GM19035 (cell line): Measurements from ENCODE around the gene GATB.

Experiments used
- ATAC-seq: cut with Tn5 transposase; IDR thresholded peaks from one replicate; pipeline ENCODE4 v1.9.1; 2021; ENCODE audit not compliant: unreplicated experiment

The GATB gene

DNA sequence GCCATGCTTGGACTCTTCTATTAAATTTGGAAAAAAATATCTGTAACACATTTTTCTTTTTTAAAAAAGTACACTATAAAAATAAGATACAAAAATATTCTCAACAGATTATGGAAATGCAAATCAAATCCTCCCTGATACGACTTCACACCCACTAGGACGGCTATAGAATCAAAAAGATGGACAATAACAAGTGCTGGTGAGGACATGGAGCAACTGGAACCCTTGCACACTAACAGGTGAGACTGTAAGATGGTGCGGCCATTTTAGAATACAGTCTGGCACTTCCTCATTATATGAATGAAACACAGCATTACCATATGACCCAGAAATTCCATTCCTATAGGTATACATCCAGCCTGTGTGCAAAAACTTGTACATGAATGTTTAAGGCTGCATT, 83.6 kb downstream of the GATB start:
- no peak for ATAC-seq

DNA sequence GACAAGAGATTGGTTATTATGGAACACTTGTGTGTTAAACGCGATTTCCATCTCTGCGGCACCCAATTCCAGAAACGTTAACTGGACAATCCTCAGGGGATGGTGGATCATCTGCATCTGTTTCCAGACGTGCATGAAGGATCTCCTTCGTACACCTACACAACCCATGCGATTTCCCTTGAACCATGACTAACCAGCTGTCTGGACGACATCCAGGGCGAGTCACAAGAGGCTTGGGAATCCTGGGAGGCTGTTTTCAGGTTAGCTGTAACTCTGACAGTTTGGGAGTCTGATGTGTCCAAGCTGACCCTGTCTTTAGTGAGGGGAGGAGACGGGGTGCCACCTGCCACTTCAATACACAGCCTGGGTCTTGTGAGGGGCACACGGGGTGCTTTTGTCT, 84.5 kb downstream of the GATB start:
- no peak for ATAC-seq

DNA sequence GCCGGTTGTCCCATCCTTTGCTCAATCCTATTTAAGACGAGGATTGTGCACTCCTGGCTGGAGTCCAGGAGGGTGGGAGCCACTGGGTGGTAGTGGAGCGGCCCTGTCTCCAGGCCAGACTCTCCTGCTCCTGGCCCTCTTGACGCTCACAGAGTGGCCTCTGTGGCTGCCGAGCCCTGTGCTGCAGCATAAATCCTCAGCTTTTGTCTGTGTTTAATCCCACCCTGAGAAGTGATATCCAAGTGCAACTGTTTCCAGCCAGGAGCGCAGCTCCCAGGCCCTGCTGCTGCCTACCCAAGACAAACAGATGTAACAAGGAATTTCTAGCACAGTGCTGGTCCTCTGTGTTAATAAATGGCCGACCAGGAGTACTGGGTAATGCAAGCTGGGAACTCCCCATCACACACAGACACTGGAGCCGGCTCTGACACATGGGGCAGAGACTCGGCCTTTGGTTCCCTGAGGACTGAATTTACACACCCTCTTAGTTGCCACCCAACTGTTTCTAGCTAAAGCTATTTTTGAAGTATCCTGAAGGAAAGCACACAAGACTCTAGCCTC, 85.3 kb downstream of the GATB start:
- no peak for ATAC-seq

DNA sequence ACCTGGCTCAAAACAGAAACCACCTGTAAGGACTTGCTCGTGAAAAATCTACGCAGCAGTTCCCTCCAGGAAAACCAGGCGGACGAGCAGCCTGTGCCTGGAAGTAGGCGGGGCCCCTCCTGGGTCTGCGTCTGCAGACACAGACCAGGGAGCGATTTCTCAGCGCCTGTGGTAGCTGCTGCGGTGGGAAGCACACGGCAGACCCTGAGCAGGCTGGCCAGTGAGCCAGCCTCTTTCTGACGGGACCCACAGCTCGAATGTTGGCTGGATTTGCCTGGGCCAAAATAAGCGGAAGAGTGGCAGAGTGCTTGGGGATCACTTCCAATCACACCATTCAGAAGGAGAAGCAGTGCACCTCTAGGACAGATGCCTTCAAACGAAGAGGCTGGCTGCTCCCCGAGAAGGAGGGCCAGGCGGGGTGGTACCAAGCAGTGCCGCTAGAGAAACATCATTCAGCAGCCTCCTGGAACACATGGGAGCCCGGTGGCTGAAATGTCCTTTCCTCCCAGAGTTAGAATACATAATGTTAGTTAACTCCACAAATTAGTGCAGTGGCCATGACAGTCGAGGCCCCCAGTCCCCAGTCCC, 85.9 kb downstream of the GATB start:
- no peak for ATAC-seq

DNA sequence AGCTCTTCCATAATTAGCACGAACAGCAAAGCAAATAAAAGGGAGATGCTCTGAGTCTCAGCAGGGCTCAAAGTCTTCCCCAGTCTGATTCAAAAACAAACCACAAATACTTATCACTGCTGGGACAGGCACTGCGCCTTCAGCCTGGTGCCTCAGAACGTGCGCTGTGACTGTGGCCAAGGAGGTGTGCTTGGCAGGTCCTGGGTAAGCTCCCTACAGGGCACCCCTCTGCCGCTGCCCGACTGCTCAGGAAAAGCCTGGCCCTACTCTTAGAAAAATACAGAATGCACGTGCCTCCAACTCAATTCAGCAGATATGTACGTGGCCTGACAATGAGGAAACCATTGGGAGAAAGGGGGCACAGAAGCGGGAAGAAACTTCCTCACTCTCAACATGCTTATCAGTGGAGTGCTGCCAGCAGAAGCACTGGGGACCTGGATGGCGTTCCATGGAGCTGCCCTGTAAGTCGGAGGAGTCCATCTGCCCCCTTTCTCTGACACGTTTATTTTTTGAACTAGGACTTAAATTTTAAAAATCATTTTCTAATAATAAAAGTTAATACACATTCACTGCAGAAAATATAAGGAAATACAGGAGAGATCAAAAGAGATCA, 86.8 kb downstream of the GATB start:
- no peak for ATAC-seq

DNA sequence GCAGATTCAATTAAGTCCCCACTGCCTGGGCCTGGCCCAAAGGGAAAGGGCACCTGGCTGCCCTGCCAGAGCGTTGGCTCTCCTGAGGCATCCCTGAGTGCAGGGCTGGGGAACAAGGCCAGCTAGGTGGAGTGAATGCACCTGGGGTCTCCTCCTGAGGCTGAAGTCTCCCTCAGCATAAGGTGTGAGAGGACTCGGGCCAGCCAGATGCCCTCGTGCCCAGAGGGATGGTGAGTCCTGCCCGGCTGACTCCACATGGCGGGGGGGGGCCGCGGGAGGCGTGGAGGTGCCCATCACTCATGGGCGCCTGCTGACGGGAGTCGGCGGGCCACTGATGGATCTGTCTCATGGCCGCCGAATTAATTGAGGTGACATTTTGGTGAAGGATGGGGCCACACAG, 87.8 kb downstream of the GATB start:
- ATAC-seq: no peak

DNA sequence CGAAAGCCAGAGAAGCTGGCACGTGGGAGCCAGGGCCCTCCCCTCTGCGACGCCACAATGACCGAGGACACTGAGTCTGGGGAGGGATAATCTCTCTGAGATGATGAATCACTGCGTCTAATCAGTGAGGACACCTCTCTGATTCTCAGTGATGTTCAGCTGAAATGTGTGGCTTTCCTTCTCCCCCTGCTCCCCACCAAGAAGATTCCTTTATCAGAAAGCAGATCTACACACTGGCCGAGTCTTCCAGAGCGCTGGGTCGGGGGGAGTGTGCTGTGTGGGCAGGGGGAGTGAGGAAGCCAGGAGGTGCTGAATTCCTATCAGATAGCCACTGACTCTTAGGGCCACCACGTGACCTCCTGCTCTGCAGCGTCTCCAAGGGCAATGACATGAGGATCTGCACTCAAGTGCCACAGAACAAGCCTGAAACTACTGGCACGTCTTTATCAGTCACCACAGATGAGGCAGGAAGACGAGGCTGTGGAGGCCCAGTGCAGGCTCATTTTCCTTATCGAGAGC, 89.2 kb downstream of the GATB start:
- ATAC-seq: no peak

DNA sequence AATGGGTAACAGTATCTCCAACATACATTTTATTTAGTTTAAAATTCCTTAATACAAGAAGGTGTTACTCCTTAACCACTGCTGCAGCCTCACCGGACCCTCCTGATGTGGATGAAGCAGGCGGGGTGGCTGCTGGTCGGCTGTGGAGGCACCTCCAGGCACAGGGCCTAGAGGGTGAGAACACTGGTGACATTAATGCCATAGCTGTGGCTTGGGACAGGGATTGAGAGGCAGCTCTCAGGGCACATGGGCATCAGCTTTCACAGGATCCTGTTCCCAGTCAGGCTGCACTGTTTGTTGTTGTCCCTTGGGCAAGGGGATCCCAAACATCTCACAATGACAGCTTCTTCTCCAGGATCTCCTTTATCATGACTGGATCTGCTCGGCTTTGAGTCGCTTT, 90.0 kb downstream of the GATB start:
- ATAC-seq: no peak

DNA sequence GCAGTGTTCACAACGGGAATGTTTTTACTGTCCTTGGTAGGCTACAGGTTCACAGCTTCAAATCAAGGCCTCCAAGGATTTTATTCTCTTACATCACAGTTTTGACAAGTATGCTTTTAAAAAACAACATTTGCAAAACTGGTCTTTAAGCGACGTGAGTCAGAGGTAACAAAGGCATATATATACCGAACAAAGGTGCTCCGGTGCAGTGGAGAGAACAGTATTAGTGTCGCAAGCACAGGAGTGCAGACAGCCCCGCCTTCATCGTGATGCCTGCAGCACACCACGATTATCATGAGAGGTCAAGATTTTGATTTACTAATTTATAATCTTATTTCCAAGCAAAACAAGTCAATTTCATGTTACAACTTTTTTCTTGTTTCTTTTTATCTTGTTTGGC, 90.8 kb downstream of the GATB start:
- no peak for ATAC-seq

DNA sequence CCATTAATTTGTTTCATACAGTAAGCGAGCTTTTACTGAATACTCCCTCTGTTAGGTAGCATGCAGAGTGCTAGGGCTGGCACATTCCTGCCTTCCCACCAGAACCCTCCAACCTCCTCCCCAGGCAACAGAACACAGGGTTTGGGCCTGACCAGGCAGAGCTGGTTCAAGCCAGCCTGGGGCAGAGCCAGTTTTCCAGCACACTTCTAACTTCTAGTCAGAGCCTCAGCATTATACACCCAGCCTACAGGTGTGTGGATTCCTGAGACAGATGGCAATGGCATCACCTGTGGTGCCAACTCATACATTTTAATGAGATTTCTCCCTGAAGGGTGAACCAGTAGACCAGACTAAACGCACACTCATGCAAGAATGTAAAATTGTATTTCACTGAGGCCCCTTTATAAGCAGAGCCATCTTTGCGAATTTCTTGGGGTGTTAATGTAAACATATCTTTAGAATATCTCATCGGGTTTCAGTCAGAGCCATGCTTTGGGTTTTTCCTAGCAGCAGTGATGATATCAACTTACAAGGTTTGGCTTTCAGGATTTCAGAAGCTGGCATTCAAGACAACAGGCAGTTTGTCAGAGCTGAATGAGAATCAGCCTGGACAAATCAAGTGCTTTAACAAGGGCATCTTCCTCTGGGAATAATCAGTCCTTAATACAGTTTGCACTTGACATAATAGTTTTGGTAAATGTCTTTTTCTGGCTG, 92.0 kb downstream of the GATB start:
- ATAC-seq: no peak

DNA sequence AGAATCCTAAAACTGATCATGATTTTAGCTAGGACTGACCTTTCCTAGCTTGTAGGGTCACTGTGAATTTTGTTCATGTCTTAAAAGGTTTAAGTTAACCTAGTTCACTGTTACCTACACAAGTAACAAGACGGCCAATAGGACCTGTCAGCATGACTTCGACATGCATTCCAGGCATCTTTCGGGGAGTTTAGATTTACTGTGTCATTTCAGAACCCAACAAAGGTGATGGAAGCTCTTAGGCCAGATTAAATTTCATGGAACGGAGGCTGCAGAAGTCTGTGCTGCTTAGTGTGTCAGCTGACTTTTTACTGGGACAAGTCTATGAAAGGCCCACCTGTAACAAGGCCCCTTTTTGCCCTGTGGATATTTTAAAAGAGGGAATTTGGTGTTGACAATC, 93.1 kb downstream of the GATB start:
- ATAC-seq: no peak

DNA sequence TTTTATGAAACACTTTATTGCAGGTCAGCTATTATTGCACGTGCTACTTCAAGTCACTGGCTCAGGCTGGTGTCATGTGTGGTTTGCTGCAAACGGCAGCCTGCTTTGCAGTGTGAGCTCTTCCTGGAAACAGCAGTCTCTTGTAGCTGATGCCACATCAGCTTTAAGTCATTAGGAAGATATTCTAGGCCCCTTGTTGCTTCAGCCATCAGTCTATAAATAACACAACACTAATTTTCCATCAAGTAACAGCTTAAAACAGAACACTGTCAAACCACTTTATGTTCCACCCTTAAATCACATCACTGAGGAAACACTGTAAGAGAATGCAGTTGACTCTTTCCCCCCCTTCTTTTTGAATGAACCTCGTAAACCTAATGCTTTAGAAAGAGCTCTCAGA, 93.8 kb downstream of the GATB start:
- ATAC-seq: no peak

DNA sequence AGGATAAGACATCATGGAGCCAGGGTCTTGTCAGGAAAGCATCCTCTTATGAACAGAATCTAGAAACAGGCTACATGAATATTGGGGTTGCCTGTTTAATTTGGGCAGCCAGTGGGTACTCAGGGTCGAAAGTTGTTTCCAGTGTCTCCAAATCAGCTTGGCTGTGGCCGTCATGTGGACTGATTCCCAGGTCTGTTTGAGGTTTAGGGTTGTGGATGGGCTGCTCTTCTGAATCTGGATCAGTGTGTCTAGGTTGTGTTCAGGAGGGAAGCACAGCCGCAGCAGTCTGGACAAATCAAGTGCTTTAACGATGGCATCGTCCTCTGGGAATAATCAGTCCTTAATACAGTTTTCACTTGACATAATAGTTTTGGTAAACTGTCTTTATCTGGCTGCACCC, 94.3 kb downstream of the GATB start:
- no peak for ATAC-seq

DNA sequence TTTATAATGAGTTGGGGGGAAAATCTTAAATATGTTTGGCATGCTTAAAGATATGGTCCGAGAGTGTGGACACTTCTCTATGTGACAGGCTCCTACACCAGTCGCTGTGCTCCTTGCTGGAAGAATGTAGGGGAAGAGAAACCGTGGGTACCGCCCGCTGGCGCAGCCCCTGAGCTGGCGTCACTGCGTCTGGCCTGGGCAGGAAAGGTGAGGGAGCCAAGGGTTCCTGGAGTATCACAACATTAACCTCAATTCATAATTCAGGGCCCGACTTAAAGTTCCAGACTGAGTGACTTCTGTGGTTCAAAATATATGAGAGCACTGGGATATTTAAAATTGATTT, 95.1 kb downstream of the GATB start:
- ATAC-seq: no peak

DNA sequence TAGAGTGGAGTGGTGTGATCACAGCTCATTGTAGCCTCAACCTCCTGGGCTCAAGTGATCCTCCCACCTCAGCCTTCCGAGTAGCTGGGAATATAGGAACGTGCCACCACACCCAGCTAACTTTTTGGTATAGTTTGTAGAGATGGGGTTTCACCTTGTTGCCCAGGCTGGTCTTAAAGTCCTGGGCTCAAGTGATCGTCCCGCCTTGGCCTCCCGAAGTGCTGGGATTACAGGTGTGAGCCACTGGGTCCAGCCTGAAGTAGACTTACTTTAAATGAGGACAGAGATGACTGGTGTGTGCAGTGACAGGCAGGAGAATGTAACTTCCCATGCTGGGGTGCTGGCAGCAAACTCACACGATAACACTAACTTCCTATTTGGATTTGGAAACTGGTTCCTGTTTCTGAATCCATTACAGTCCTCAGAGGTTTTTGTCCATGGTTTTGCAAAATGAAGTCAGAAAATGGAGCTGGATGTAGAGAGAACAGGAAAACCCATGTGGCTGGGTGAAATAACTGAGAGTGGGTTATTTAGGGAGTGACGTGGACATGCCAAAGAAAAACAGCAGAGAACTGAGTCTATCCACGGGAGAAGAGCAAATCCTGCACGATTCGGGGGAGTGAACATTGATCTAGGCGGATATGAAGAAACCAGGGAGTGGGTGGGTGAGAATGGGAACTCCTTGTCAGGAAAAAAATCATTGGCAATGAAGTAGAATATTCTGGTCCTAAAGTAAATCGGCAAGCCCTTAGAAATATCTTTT, 95.6 kb downstream of the GATB start:
- no peak for ATAC-seq

DNA sequence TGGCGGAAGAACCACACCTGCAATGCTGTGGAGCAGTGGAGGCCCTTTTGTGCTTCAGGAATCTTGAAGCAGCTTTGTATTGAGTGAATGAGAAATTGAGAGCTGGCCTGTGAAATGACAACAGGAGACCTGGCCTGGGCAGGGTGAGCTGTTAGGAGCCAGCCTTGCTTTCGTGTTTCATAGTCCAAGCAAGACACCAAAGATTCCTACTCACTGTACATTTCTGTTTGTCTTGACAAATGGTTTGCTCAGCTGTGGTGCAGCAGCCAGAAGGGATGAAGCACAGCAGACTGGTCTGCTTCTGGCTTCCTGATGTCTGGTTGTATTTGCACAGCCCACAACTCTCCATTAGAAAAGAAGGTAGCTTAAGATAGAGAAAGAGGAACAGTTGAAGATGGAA, 96.5 kb downstream of the GATB start:
- ATAC-seq: no peak

DNA sequence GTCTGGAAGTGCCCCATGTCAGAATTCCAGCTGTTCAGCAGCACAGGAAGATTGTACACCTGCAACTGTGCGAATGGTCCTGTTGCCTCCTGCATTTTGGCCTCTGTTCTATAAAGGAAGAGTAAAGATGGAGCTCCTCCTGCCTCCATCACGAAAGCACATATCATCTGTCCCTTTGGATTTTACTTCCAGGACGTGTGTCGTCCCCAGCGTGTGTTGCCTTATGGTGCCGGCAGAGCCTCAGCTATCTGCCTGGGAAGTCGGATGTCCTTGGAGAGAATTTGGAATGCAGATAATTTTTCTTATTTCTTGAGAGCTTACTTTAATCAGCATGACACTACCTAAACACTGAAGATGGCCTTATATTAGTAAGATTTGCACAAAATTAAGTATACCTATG, 97.7 kb downstream of the GATB start:
- no peak for ATAC-seq

DNA sequence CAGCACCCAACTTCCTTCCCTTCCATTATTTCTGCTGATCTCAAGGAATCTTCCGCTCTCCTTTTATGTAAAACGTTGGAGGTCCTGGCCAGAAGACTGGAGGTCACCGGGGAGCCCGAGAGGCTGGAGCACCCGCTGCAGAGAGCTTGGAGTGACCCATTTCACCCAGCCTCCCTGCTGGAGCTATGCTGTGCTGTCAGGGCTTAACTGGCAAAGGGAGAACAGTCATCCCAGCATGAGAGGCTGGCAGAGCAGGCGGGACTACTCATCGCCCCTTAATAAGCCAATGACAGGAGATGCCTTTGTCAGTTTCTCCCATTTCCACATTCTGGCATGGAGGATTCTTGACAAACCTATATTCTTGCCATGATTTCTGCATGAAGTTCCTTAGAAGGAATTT, 98.9 kb downstream of the GATB start:
- no peak for ATAC-seq

DNA sequence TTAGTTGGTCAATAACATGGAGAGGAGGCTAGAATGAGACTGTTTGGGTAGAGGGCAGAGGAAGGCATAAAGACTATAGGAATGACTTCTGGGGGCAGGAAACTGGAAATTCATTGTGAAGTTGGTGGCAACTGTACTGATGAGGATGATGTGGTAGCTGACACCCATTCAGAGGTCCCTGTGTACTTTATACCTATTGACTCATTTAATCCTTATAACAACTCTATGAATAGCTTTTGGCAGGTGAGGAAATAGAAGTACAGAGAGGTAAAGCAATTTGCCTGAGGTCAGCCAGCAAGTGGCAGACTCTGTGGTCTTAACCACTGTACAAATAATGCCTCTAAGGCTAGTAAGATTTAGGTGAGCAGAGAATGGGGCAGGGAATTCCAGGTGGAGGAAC, 100.1 kb downstream of the GATB start:
- ATAC-seq: no peak

DNA sequence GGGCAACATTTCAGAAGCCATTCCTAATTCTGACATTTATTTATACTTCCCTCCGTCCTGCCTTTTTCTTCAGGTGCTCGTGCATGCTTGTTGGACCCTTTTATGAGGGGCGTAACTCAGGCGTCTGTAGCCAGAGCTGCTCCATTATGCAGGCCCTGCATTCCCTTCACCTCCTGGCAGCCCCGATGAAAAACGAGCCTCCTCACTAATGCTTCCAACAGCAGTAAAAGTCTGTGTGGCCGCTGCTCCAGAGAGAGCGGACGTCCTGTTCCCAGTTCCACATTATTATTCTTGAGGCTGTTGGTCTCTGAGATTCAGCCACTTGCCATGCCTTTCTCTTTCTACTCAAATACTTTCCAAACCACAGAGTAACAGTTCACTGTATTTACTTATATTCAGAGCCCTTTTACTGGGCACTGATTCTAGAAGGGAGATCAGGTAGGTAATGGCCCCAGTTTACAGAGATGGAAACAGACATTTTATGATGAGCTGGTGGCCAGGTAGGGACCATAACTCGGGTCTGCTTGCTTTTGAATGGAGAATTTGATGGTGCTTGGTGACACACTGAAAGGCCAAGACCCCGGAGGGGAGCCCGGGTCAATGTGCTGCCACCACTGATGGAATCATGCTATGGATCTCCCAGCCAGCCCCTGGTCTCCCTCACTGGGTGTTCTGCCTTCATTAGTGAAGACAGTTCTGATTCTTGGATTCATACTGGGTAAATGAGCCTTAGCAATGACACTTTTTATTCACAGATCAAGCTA, 101.0 kb downstream of the GATB start:
- no peak for ATAC-seq
